DOHH2 (cell line): ENCODE measurements around the gene E2F3.

Experiments
- H3F3A ChIP-seq: fragments of 200-600 bp; sonication (generic), shearing (Covaris generic); 2 replicates; pipeline ENCODE4 v1.6.0; 2016; ENCODE audit warnings: antibody characterized with exemption, mild to moderate bottlenecking; ENCODE audit not compliant: control insufficient read depth, insufficient read depth
- H3K27ac ChIP-seq: fragments of 200-600 bp; sonication (generic); 2 replicates; pipeline ENCODE4 v1.5.1; 2014; ENCODE audit warnings: low read depth, mild to moderate bottlenecking, low read length, moderate library complexity
- H3K27me3 ChIP-seq: fragments of 200-600 bp; sonication (generic); 2 replicates; pipeline ENCODE4 v1.6.1; 2014; ENCODE audit warnings: mild to moderate bottlenecking, low read length, mixed read lengths; ENCODE audit not compliant: control insufficient read depth
- H3K36me3 ChIP-seq: fragments of 200-600 bp; sonication (generic); 2 replicates; pipeline ENCODE4 v1.6.1; 2014; ENCODE audit warnings: mild to moderate bottlenecking, low read length, moderate library complexity, mixed read lengths; ENCODE audit not compliant: control insufficient read depth
- H3K4me1 ChIP-seq: fragments of 200-600 bp; sonication (generic); 2 replicates; pipeline ENCODE4 v1.6.1; 2014; ENCODE audit warnings: mild to moderate bottlenecking, low read length, mixed read lengths; ENCODE audit not compliant: control insufficient read depth
- H3K4me2 ChIP-seq: fragments of 200-600 bp; sonication (generic); 2 replicates; pipeline ENCODE4 v1.6.0; 2014; ENCODE audit warnings: mild to moderate bottlenecking, low read length, moderate library complexity
- H3K4me3 ChIP-seq: fragments of 200-600 bp; sonication (generic); 2 replicates; pipeline ENCODE4 v1.5.1; 2014; ENCODE audit warnings: mild to moderate bottlenecking, low read length, mixed read lengths
- H3K79me2 ChIP-seq: fragments of 200-600 bp; sonication (generic); 2 replicates; pipeline ENCODE4 v1.6.1; 2014; ENCODE audit warnings: mild to moderate bottlenecking, low read length, mixed read lengths; ENCODE audit not compliant: control insufficient read depth
- H3K9me2 ChIP-seq: fragments of 200-600 bp; sonication (generic); replicated peaks from 2 replicates; pipeline ENCODE4 v1.6.1; 2014; ENCODE audit warnings: mild to moderate bottlenecking, low read length, mixed read lengths; ENCODE audit not compliant: control insufficient read depth
- H3K9me3 ChIP-seq: fragments of 200-600 bp; sonication (generic); 2 replicates; pipeline ENCODE4 v1.6.1; 2014; ENCODE audit warnings: antibody characterized with exemption, low read length, mixed read lengths; ENCODE audit not compliant: control insufficient read depth, insufficient read depth
- H4K20me1 ChIP-seq: fragments of 200-600 bp; sonication (generic); 2 replicates; pipeline ENCODE4 v1.6.0; 2014; ENCODE audit warnings: low read depth, mild to moderate bottlenecking, antibody characterized with exemption, low read length, moderate library complexity; ENCODE audit not compliant: control insufficient read depth, insufficient read depth
- CTCF ChIP-seq: fragments of 200-600 bp; sonication (generic); IDR thresholded peaks from one replicate; pipeline ENCODE4 v1.5.1; 2014; ENCODE audit warnings: antibody characterized with exemption, mild to moderate bottlenecking, low read depth, low read length; ENCODE audit not compliant: poor library complexity, severe bottlenecking
- EZH2phosphoT487 ChIP-seq: fragments of 200-600 bp; sonication (generic); IDR thresholded peaks from 2 replicates; pipeline ENCODE4 v1.6.1; 2017; ENCODE audit warnings: borderline replicate concordance, mild to moderate bottlenecking, antibody characterized with exemption, low read length, moderate library complexity, mixed read lengths

E2F3 gene

DNA sequence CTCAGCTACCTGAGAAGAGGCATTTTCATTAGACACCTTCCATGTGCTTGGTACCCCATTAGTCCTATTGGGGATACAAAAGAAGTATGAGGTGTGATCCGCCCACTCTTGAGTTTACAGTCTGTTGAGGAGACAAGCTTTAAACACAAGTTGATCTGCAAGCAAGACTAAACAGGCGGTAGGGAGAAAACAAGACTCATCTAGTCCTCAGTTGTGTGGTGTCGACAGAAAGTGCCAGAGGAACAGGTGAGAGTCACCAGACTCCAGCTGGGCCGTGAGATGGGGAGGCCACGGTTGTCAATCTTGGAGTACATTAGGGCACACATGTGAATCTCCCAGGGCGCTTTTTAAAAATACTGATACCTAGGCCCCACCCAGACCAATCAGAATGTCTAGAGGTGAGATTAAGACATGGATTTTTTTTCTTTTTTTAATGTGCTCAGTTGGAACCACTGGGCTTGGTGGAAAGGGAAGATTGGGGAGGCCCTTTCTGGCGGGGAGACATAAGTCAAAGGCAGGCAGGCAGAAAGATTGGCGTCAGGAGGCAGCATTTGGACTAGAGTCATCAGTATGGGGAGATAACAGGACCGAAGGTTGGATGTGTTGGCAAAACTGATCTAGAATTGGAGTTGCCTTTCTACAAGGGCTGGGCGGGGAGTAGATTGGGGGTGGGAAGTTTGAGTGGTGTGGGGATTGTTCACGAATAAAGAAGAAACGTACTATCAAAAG lies 10.4 kb downstream of the E2F3 start:
- Histone ChIP-seq H4K20me1 (peaks cover 49% of the 10 kb centered on the region), H3K4me1 (peaks cover 40% of the 10 kb centered on the region)

GRCh38 chr6:20412682-20413073 lies 11.0 kb downstream of the E2F3 start:
- H3F3A ChIP-seq = no peaks in the 10 kb centered on the region
- H3K9me3 ChIP-seq = no peaks in the 10 kb centered on the region
- H3K4me2 ChIP-seq = no peak overlapping the region
- peaks cover 47% of the 10 kb centered on the region for H4K20me1 ChIP-seq
- H3K9me2 ChIP-seq = no peaks in the 10 kb centered on the region
- H3K4me1 ChIP-seq = peaks cover 37% of the 10 kb centered on the region
- no peak for TF ChIP-seq CTCF
- no peak for TF ChIP-seq EZH2phosphoT487
- no peak overlapping the region for H3K4me3 ChIP-seq
- no peaks in the 10 kb centered on the region for H3K27me3 ChIP-seq
- no peak overlapping the region for H3K27ac ChIP-seq
- peaks cover 100% of the 10 kb centered on the region for H3K79me2 ChIP-seq
- peaks cover 88% of the 10 kb centered on the region for H3K36me3 ChIP-seq

More for the DNA sequence above, 10.4 kb downstream of the E2F3 start:
- Histone ChIP-seq H3F3A (no peaks in the 10 kb centered on the region), H3K79me2 (peaks cover 100% of the 10 kb centered on the region), H3K9me2 (no peaks in the 10 kb centered on the region), H3K4me3 (no peak overlapping the region), H3K4me2 (no peak overlapping the region), H3K36me3 (peaks cover 91% of the 10 kb centered on the region), H3K27me3 (no peaks in the 10 kb centered on the region), H3K9me3 (no peaks in the 10 kb centered on the region), H3K27ac (no peak overlapping the region)
- no peak for TF ChIP-seq EZH2phosphoT487
- TF ChIP-seq CTCF = no peak

GRCh38 chr6:20413826-20414225 lies 12.1 kb downstream of the E2F3 start:
- Histone ChIP-seq H3K4me2 (no peak overlapping the region), H3K36me3 (peaks cover 85% of the 10 kb centered on the region), H3K9me2 (no peaks in the 10 kb centered on the region), H3K27ac (no peak overlapping the region), H4K20me1 (peaks cover 40% of the 10 kb centered on the region), H3K79me2 (peaks cover 100% of the 10 kb centered on the region), H3K4me1 (peaks cover 29% of the 10 kb centered on the region), H3F3A (no peaks in the 10 kb centered on the region), H3K9me3 (no peaks in the 10 kb centered on the region), H3K4me3 (no peak overlapping the region), H3K27me3 (no peaks in the 10 kb centered on the region)
- TF ChIP-seq CTCF (no peak), EZH2phosphoT487 (no peak)
